IMR-90 (cell line): ENCODE measurements around the gene RET. TPM values are rescaled to one million over a fixed set of nuclear protein-coding genes. Genes with fewer than 3 reads are reported as not detected.
A peak's percentile ranks its signal among the peaks of the same experiment; 100 is the strongest.

Experiments
- ATAC-seq: fragments of 200-7000 bp; cut with Tn5 transposase; 2 replicates; pipeline ENCODE4 v1.9.1; 2020; ENCODE audit warnings: low read depth, mild to moderate bottlenecking, moderate library complexity
- BruUV-seq: library from RNA; stranded (reverse); fragments of 400-500 nt; replicated peaks from 2 replicates; lab custom pipeline; 2021; lab: Mats Ljungman, UMichigan
- CTCF ChIA-PET: fragments of 300-600 bp; formaldehyde crosslinking; extraction: SDS; loops from one replicate; lab custom pipeline; 2021; ENCODE audit warnings: antibody characterized with exemption; lab: Yijun Ruan, JAX
- POLR2A ChIA-PET: fragments of 300-600 bp; sonication (Branson Sonifier 250); formaldehyde crosslinking; loops from one replicate; lab custom pipeline; 2022; ENCODE audit warnings: antibody characterized with exemption; ENCODE audit not compliant: unreplicated experiment; lab: Charles Lee
- DNase-seq: peaks from one replicate; pipeline ENCODE4 v3.0.0; 2013
- H2AFZ ChIP-seq: replicated peaks from 2 replicates; pipeline ENCODE3; 2013; ENCODE audit warnings: low read length, mild to moderate bottlenecking; ENCODE audit not compliant: poor library complexity
- H2AK5ac ChIP-seq: 2 replicates; pipeline ENCODE4 v1.6.1; 2013; ENCODE audit warnings: low read depth, low read length, inconsistent platforms
- H2AK9ac ChIP-seq: replicated peaks from 2 replicates; pipeline ENCODE3; 2013; ENCODE audit warnings: mild to moderate bottlenecking, low read depth, low read length, moderate library complexity; ENCODE audit not compliant: poor library complexity
- H2BK120ac ChIP-seq: 2 replicates; pipeline ENCODE4 v1.6.1; 2013; ENCODE audit warnings: low read depth, low read length, inconsistent platforms
- H2BK15ac ChIP-seq: 3 replicates; pipeline ENCODE4 v1.6.1; 2013; ENCODE audit warnings: low read depth, low read length, inconsistent platforms
- H2BK20ac ChIP-seq: 2 replicates; pipeline ENCODE4 v1.6.1; 2013; ENCODE audit warnings: low read depth, mild to moderate bottlenecking, inconsistent platforms, low read length, moderate library complexity
- H2BK5ac ChIP-seq: 2 replicates; pipeline ENCODE4 v1.6.1; 2013; ENCODE audit warnings: mild to moderate bottlenecking, low read depth, low read length, inconsistent platforms; ENCODE audit not compliant: poor library complexity, severe bottlenecking
- H3K14ac ChIP-seq: replicated peaks from 2 replicates; pipeline ENCODE4 v1.6.1; 2013; ENCODE audit warnings: low read depth, low read length, inconsistent platforms
- H3K18ac ChIP-seq: 2 replicates; pipeline ENCODE4 v1.6.1; 2013; ENCODE audit warnings: low read depth, low read length, control low read depth
- H3K23ac ChIP-seq: 2 replicates; pipeline ENCODE4 v1.6.1; 2013; ENCODE audit warnings: low read depth, low read length, inconsistent platforms
- H3K27ac ChIP-seq: 2 replicates; pipeline ENCODE4 v1.5.1; 2013; ENCODE audit warnings: mild to moderate bottlenecking, control low read depth, low read length; ENCODE audit not compliant: insufficient read depth
- H3K27me3 ChIP-seq: 2 replicates; pipeline ENCODE4 v1.6.1; 2013; ENCODE audit warnings: low read length; ENCODE audit not compliant: control insufficient read depth, insufficient read depth
- H3K36me3 ChIP-seq: 2 replicates; pipeline ENCODE4 v1.6.1; 2013; ENCODE audit warnings: low read length, mixed read lengths; ENCODE audit not compliant: control insufficient read depth, insufficient read depth
- H3K4ac ChIP-seq: 2 replicates; pipeline ENCODE4 v1.6.1; 2013; ENCODE audit warnings: low read depth, low read length, inconsistent platforms
- H3K4me1 ChIP-seq: 2 replicates; pipeline ENCODE4 v1.6.1; 2013; ENCODE audit warnings: low read length, mixed read lengths; ENCODE audit not compliant: control insufficient read depth, insufficient read depth
- H3K4me2 ChIP-seq: 2 replicates; pipeline ENCODE4 v1.6.1; 2013; ENCODE audit warnings: low read depth, mild to moderate bottlenecking, control low read depth, low read length, moderate library complexity
- H3K4me3 ChIP-seq: 2 replicates; pipeline ENCODE4 v1.5.1; 2013; ENCODE audit warnings: low read depth, mild to moderate bottlenecking, control low read depth, low read length, moderate library complexity; ENCODE audit not compliant: insufficient read depth
- H3K56ac ChIP-seq: 2 replicates; pipeline ENCODE4 v1.6.1; 2013; ENCODE audit warnings: low read length, inconsistent platforms; ENCODE audit not compliant: insufficient read depth; ENCODE audit errors: extremely low read depth
- H3K79me1 ChIP-seq, 2 experiments: 2 replicates each; pipeline ENCODE4 v1.6.1; 2013; ENCODE audit warnings: low read length in 2 of 2, inconsistent platforms in 1 of 2, low read depth in 1 of 2
- H3K9ac ChIP-seq: 2 replicates; pipeline ENCODE4 v1.6.1; 2013; ENCODE audit warnings: low read depth, low read length, control low read depth
- H3K9me1 ChIP-seq: 2 replicates; pipeline ENCODE4 v1.6.1; 2013; ENCODE audit warnings: low read length, inconsistent platforms; ENCODE audit not compliant: insufficient read depth
- H3K9me3 ChIP-seq: 2 replicates; pipeline ENCODE4 v1.6.1; 2013; ENCODE audit warnings: low read length; ENCODE audit not compliant: control insufficient read depth, insufficient read depth
- H4K20me1 ChIP-seq: 2 replicates; pipeline ENCODE4 v1.6.1; 2013; ENCODE audit warnings: low read length, inconsistent platforms; ENCODE audit not compliant: insufficient read depth
- H4K5ac ChIP-seq: 2 replicates; pipeline ENCODE4 v1.6.1; 2013; ENCODE audit warnings: mild to moderate bottlenecking, low read depth, low read length, control low read depth
- H4K8ac ChIP-seq, 2 experiments: 2 replicates each; pipeline ENCODE4 v1.6.1; 2013; ENCODE audit warnings: low read depth in 2 of 2, low read length in 2 of 2, control low read depth in 1 of 2, inconsistent platforms in 1 of 2
- H4K91ac ChIP-seq: 2 replicates; pipeline ENCODE4 v1.6.1; 2013; ENCODE audit warnings: low read depth, low read length, inconsistent platforms; ENCODE audit not compliant: insufficient read depth
- CEBPB ChIP-seq: IDR thresholded peaks from 2 replicates; pipeline ENCODE4 v1.6.1; 2012; ENCODE audit warnings: low read depth, low read length, improper control_type of control experiment
- ELK1 ChIP-seq: fragments of 150-350 bp; IDR thresholded peaks from 2 replicates; pipeline ENCODE4 v1.6.1; 2016; ENCODE audit warnings: low read depth, mild to moderate bottlenecking, low read length, moderate library complexity, borderline replicate concordance
- MAZ ChIP-seq: IDR thresholded peaks from 2 replicates; pipeline ENCODE4 v1.6.1; 2012; ENCODE audit warnings: low read depth, mild to moderate bottlenecking, low read length, improper control_type of control experiment, moderate library complexity, borderline replicate concordance
- POLR2A ChIP-seq: IDR thresholded peaks from 2 replicates; pipeline ENCODE4 v1.6.1; 2012; ENCODE audit warnings: mild to moderate bottlenecking, low read depth, low read length
- SMC3 ChIP-seq: fragments of 150-350 bp; IDR thresholded peaks from 2 replicates; pipeline ENCODE4 v1.6.1; 2016; ENCODE audit warnings: low read depth, mild to moderate bottlenecking, antibody characterized with exemption, low read length, moderate library complexity
- WGBS, 2 experiments: methylation state at CpG; one replicate each; pipeline versions ENCODE4 v1.1.5 to v1.1.7; 2013; ENCODE audit warnings: missing lambda C conversion rate in 2 of 2; ENCODE audit not compliant: insufficient read length in 1 of 2; ENCODE audit errors: extremely low coverage in 2 of 2; 5-methylcytosine and 5-hydroxymethylcytosine counted together
- dilution Hi-C: fragments of 300-500 bp; cut with HindIII; formaldehyde crosslinking; loops from one replicate; pipeline ENCODE4 v1.14.3; 2018; ENCODE audit warnings: low sequenced_read_pairs; ENCODE audit not compliant: unreplicated experiment
- in situ Hi-C: fragments of 300-500 bp; cut with MboI; formaldehyde crosslinking; loops from 3 replicates; pipeline ENCODE4 v1.14.3; 2019; ENCODE audit warnings: low sequenced_read_pairs, inconsistent platforms, mixed read lengths
- intact Hi-C: fragments of 100-400 bp; cut with micrococcal nuclease; formaldehyde crosslinking; loops from 2 replicates; pipeline ENCODE4 v1.10.0; 2022
- polyA plus RNA-seq, 3 experiments: library from polyadenylated mRNA; depleted of rRNA; stranded (reverse); fragments of >200 nt; gene quantifications; 2 replicates each; pipeline ENCODE4 v1.2.3, GENCODE V29; 2012; ENCODE audit warnings: low replicate concordance in 1 of 3
- total RNA-seq: library from RNA; depleted of rRNA; stranded (reverse); fragments of >200 nt; gene quantifications from 2 replicates; pipeline ENCODE4 v1.2.3, GENCODE V29; 2012

Gene RET
- total and polyA plus RNA-seq, 2 of the 4 experiments (the other 2 are of a cell fraction), result 0.10 to 0.18 TPM

DNA sequence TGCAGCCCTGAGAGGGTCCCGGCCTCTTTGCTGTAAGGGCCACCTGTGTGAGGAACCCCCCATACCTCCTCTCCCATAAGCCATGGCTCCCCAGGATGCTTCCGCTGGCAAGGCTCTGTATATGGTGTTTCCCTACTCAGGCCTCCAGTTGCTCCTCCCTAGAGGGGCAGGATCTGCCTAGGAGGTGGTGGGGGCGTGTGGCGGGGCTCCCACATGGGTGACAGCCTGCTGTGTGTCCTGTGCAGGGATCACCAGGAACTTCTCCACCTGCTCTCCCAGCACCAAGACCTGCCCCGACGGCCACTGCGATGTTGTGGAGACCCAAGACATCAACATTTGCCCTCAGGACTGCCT lies 35.7 kb downstream of the RET start (continued):
- TF ChIP-seq ELK1, result no peak

GRCh38 chr10:43113201-43114087 lies 36.6 kb downstream of the RET start:
- Histone ChIP-seq H2AK9ac (no peak overlapping the region), H4K20me1 (no peaks in the 10 kb centered on the region), H2BK15ac (no peak overlapping the region), H2BK120ac (no peak overlapping the region), H3K4me3 (no peak overlapping the region), H3K4me2 (no peak overlapping the region), H2BK5ac (no peak overlapping the region), H2AFZ (peak overlapping the region; percentile 18), H3K9me3 (no peaks in the 10 kb centered on the region), H2BK20ac (no peak overlapping the region), H2AK5ac (no peak overlapping the region), H3K56ac (no peak overlapping the region), H3K27me3 (peaks cover 16% of the 10 kb centered on the region; the same call in 1 of the 2 replicates), H3K9ac (no peak overlapping the region), H3K14ac (no peak overlapping the region), H4K91ac (no peak overlapping the region), H3K36me3 (no peaks in the 10 kb centered on the region), H3K18ac (no peak overlapping the region), H4K5ac (no peak overlapping the region), H3K4me1 (peaks cover 10% of the 10 kb centered on the region), H3K79me1 (no peaks in the 10 kb centered on the region), H3K27ac (no peak overlapping the region), H3K9me1 (no peaks in the 10 kb centered on the region), H3K4ac (no peak overlapping the region), H3K23ac (no peak overlapping the region), H4K8ac (no peak overlapping the region)
- DNase-seq (no peak), ATAC-seq (no peak)
- intact Hi-C loops (no loop called here), in situ Hi-C loops (no loop called here), dilution Hi-C loops (no loop called here)
- POLR2A ChIA-PET, result no interaction called here
- BruUV-seq, result no TSS peak
- CTCF ChIA-PET, result no interaction called here
- TF ChIP-seq POLR2A (no peak), MAZ (no peak), SMC3 (no peak), CEBPB (no peak), ELK1 (no peak)
- 73% methylated on average over 6 of the region's 16 CpGs; no CpG with 5 or more reads in 1 of the 2 experiments for WGBS, 2 experiments
